GM21825 (cell line): ENCODE results near the gene CUEDC1.
"Not testable (repeated sequence)": the region's sequence is repeated elsewhere in the genome, so short reads cannot be mapped to it uniquely, and the experiment has no call there.

Experiments
- ATAC-seq: cut with Tn5 transposase; IDR thresholded peaks from one replicate; pipeline ENCODE4 v1.9.1; 2021; ENCODE audit warnings: mild to moderate bottlenecking, moderate library complexity; ENCODE audit not compliant: unreplicated experiment

Gene CUEDC1

DNA sequence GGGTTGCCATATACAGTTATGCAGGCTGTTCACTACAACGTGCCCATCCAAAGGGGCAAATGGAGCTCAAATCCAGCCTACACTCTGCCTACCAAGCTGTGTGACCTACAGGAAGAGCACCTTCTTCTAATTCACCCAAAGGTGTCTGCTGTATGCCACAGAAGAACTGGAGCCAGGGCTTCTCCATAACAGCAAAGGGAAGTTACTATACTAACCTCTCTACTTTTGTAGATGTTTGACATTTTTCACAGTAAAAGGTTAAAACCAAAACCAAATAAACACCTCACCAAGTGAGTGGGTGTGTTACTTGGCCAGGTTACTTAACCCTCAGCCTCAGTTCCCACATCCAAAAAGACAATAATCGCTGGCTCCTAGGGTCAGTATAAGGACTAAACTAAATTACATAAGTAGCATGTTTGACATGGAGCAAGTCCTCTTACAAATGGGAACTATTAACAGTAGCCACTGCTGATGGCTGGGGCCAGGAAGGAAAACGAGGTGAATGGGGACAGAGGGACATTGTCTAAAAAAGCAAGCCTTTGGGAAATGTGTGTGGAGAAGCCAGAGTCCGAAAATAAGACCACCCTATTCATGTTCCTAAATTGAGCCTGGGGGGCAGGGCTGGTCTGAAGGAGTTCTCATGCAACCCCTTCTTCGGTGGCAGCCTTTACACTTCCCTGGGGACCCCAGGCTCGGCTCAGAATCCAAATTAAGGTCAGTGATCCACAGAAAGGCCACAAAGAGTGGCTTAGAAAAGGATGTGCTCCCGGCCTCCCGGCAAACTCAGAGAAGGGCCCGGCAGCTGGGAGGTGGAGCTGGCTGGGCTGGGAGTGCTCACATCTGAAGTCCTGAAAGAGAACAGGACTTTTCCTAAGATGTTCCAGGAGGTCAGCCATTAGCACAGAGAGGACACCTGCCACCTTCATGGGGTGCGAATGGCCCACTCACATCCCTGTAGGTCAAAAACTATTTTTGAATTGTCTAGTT is 13.5 kb downstream of the CUEDC1 start:
- ATAC-seq: no peak

DNA sequence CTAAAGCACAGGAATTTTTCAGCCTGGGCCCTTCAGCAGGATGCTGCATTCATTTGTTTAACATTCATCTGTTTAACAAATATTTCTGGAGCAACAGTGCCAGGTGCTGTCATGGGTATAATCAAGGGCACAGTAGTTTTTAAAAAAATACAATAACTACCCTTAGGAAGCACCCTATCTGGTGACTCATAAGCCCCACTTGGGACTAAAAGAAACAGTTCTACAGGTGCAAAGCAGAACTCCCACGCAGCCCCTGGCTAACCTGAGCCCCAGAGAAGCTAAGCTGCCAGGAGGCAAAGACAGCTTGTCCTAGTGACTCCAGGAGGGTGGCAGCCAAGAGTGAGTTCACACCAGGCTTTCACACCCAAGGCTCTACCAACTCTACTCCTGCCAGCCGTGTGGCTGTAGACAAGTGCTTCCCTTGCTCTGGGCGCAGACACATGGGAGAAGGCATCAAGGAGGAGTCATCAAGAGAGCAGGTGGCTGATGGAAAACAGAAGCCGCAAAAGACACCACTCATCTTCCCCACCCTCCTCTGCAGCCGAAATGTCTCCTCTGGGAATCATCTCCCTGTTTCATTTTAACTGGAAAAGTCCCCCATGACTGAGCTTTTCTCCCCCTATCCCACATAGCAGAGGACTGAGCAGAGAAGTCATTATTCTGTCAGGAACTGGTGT is 14.4 kb downstream of the CUEDC1 start:
- ATAC-seq: no peak

DNA sequence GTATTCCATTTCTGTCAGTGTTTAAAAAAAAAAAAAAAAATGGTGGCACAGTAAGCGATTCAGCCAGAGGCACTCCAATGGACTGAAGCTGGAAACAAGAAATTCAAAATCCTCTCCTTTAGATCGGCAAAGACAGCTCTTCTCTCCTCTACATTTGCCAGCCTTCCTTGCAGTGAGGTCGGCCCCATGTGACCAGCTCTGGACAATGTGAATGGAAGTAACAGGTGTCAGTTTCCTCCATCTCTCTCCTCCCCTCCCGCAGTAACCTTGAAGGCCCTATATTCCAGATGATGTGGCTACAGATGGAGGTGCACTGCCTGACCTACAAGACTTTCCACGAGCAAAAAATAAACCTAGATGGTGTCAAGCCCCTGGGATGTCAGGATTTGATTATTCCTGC is 15.0 kb downstream of the CUEDC1 start:
- no peak for ATAC-seq

DNA sequence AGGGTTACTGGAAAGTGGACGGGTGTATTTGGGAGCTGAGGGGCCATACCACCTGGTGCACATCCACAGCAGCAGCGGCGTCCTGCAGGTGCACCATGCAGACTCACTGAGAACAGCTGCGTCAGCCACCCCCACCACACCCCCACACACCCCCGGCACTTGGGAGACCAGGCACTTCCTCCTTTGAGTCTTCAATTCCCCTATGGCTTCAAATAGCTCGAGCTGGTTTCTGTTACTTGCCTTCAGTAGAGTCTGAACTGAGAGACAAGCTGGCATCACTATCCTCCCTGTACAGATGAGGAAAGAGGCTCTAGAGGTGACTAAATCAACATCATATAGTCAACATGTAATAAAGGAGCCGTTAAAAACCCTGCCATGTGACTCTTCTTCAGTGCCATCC is 15.4 kb downstream of the CUEDC1 start:
- ATAC-seq: peak; percentile 75

DNA sequence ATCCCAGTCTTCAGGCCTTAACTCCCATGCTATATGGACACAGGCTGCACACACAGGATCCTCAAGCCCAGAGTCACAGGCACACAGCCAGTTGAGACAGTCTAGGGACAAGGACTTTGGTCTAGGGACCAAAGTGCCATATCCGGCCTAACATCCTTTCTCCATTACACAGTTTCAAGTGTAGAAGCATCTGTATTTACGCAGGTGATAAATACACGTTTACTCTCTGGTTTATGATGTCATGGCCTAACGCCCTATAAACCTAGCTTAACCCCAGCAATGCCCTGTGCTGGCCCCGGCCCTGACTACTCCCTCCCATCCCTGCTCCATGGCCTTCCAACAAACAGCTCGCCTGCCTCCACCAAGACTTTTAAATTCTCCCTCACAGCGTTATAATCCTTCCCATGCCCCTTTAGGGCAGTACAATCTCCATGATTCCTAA is 17.1 kb downstream of the CUEDC1 start:
- no peak for ATAC-seq

DNA sequence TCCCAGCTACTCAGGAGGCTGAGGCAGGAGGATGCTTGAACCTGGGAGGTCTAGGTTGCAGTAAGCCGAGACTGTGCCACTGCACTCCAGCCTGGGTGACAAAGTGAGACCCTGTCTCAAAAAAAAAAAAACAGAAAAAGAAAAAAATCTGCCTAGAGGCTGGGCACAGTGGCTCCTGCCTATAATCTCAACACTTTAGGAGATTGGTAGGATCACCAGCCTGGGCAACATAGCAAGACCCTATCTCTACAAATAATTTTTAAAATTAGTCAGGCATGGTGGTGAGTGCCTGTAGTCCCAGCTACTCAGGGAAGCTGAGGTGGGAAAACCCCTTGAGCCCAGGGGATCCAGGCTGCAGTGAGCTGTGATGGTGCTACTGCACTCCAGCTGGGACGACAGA is 17.7 kb downstream of the CUEDC1 start:
- ATAC-seq: no peak

DNA sequence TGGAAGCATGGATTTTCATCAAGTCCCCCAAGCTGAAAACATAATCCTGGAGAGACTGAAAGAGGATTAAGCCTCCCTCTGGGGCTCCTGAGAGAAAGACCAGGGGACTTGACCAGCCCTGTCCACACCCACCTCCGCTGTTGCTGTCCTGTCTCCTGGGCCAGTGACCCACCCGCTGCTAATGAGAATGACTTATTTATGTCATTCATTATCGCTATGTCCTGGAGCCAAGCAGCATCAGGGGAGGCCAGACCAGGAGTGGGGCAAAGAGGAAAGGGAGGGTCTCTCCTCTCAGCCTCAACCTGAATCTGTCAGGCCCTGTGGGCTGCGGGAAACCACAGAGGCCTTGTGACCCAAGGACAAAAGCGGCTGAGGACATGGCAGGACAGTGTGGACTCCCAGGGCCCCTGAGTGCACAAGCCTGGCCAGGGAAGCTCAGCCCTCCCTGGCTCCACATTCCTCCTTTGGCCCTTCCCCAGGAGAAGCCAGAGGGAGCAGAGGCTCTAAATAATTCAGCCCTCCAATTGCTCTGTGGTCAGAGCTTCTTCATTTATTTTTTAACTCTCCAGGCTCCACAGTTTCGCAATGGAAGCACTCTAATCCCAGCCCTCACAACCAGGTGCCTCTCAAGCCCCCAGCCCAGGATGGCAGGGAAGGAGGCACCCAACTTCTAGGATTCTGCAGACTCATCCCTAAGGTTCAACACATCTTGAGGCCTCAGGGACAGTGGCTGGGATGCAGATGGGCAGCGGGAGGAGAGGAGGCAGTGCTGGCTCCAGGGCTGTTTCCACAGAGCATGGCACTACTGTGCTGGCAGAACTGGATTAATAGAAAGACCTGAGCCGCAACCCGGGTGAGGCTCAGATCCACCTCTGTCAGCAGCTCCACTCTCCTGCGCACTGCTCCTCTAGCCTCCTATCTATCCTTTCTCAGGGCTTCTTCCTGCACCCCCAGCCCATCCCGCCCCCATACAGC is 19.1 kb downstream of the CUEDC1 start:
- no peak for ATAC-seq

DNA sequence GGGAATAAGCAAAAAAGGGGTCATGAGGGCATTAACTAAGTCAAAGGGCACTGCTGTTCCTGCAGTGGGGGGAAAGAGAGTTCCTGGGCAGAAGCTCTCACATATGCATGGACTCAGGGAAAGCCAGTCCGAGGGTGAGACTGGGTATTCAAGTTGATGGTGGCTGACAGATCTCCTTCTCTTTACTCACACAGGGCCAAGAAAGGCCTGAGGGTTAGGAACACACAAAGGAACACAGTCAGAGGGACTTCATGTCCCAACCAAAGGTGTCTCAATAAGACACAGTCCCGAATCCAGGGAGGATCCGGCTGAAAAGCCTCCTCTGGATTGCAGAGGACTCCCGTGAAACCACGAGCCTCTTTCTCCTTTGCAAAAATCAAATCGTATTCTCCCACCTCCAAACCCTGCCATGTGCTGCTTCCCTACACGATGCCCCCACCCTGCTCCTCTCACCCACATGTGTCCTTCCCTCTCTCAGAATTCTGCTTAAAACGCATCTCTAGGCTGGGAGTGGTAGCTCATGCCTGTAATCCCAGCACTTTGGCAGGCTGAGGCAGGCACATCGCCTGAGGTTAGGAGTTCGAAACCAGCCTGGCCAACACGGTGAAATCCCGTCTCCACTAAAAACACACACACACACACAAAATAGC is 23.6 kb downstream of the CUEDC1 start:
- no peak for ATAC-seq

DNA sequence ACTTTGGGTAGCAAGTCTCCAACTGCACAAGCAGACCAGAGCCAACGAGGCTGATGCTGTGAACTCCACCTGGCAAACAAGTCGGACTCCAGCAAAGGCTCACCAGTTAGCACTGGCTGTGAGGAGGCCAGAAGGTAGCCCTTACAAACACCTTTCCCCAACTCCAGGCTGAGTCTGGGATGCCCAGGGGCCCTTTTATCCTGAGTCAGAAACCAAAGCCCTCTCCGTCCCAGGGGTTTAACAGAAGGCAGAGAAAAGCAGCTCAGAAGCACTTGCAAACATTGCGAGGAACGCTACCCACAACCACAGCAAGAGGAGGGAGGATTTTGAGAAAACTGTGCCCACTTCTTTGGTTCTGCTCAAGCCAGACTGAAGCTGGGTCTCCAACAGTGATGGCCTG is 25.0 kb downstream of the CUEDC1 start:
- ATAC-seq: no peak

DNA sequence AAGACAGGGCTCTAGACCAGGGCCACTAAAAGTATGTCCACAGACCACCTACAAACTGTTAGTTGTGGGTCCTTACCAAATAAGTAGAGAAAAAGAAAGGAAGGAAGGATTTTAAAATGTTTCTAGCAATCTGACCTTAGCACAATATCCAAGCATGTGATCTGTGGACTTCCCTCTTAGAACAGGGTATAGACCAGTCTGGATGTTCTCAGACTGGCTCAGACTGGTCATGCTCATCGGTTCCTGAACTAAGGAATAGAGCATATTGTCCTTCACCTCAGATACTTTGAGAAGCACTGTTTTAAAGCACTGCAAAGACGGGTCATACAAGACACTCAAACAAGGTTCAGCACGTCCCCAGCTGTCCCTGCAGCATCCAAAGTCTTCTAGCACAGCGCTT is 25.8 kb downstream of the CUEDC1 start:
- ATAC-seq: no peak

DNA sequence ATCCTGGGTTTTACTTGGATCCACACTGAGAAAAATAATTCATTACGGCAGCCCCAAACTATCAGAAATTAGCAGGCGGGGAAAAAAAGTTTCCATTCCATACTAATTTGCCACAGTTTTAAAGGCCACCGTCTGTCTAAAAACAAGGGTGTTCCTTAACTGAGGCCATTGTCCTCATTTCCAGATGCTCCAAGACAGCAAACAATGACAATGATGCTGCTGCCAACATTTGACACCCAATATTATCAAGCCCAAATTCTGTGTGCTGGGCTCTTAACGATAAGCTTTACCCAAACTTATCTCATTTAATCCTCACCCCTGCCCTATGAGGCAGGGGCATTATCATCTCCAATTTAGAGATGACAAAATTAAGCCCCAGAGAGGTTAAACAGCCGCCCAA is 26.3 kb downstream of the CUEDC1 start:
- ATAC-seq: no peak

DNA sequence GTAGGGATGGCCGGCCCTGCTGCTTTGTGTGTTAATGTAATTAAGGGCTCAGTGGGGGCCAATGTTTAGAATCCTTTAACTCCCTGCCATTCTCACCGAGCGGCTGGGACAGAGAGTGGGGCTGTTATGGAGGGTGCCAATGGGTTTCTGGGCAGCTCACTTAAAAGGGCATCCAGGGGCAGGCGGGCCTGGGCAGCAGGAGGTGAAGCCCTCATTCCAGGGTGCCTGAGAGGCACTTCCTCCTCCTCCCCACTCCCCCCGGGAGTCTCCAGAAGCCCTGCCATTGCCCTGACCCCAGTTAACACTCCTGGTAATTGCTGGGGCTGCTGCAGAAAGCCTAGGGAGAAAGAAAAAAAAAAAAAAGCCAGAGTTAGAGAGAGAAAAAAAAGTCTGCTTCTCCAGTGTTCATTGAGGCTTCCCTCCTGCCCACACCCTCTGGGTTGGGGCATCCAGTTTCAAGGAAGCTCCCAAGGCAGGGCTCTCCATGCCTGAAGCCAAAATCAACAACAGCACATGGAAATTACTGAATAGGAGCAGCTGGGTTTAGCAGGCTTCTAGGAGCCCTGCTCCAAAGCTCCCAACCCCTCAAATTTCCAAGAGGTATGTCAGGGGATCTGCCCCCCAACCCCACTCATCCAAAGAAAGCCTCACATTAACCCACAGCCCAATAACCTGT is 28.0 kb downstream of the CUEDC1 start:
- ATAC-seq: no peak

DNA sequence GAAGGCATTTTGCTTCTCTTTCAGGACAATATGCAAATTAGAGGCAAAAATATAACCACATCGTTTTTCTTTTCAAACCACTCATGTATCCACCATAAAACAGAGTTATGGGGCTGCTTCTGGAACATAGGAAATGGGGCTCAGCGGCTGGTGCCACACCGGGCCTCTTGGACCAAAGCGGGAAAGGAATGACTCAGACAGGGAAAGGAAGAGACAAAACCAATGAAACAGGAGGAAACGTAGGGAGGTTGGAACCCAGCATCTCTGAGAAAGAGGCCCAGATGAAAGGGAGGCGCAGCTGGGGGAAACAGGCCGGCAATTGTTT is 28.5 kb downstream of the CUEDC1 start:
- ATAC-seq: no peak

DNA sequence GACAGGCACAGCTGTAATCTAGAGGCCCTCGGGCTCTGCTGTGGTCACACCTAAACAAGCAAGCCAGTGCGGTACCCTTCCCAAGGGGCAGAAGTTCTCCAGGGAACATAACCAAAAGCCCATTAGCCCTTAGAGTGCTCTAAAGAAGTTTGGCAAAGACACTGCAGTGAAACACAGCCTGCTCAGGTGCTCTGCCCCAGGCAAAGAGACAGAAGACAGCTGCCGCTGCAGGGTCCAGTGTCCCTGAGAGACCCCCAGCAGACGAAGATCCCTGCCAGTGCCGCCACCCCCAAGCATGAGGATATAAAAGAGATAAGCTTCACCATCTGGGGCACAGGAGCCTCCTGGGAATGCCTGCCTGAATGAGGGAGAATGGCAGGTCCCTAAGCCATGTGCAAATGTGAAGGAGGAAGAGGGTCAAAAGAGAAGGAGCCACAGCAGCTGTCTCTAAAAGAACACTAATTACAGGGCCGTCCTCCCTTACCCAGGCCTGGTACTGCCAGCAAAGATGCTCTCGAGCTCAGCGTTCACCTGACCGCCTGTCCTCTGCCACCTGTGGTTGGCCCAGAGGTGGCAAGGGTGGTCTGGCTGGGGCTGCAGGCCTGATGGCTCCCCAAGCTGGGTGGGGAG is 29.7 kb downstream of the CUEDC1 start:
- ATAC-seq: no peak

DNA sequence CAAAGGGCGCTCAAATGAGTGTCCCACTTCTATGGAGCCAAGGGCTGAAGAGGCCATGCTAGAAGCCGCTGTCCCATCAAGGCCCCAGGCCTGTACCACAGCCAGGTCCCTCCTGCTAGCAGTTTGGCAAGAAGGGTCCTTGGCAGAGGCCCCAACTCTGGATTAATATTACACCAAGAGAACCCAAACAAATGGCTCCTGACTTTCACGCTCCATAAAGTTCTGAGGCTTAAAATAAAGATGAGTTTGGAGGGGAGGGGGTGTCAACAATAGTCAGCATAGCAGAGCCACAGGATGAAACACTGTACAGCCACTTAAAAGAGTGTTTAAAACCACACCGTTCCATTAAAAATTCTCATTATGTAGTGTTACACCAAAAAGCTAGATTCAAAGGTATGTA is 30.5 kb downstream of the CUEDC1 start:
- ATAC-seq: no peak

DNA sequence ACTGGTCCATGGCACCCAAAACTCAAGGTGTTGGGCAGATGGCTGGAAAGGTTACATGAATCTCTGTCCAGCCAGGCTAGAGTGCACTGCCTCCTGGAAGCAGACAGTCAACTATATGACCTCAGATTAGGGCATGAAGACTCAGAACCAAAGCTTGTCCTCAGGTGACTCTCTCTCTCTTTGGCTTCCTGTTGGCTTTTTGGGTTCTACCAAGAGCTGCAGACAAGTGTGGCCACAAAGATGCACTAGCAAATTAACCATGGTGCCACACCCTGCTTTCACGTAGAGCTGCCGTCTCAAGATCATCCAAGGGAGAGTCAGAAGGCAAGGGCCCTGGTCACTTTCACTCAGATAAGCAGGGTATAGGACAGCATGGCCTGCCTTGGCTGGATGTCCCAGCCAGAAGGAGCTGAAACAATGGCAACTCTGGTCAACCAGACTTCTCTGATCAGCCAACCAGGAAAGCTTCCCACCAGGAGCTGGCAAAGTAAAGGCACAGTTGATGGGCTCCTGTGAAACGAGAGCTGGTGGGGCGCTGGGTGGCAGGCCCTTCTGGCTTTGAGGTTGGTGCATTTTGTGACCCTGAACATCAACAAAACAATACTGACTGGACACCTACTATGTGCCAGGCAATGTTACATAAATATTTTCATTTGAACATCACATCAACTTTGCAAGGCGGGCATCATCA is 31.9 kb downstream of the CUEDC1 start:
- no peak for ATAC-seq

DNA sequence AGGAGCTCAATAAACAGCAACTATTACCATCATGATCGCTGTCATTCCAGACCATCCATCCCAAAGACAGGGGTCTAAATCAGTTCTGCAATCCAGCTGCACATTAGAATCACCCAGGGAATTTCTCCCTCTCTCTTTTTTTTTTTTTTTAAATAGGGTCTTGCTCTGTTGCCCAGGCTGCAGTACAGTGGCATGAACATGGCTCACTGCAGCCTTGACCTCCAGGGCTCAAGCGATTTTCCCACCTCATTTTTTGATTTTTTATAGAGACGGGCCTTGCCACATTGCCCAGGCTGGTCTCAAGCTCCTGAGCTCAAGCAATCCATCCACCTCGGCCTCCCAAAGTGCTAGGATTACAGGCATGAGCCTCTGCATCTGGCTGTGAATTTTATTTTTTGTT is 32.5 kb downstream of the CUEDC1 start:
- ATAC-seq: not testable (repeated sequence)

DNA sequence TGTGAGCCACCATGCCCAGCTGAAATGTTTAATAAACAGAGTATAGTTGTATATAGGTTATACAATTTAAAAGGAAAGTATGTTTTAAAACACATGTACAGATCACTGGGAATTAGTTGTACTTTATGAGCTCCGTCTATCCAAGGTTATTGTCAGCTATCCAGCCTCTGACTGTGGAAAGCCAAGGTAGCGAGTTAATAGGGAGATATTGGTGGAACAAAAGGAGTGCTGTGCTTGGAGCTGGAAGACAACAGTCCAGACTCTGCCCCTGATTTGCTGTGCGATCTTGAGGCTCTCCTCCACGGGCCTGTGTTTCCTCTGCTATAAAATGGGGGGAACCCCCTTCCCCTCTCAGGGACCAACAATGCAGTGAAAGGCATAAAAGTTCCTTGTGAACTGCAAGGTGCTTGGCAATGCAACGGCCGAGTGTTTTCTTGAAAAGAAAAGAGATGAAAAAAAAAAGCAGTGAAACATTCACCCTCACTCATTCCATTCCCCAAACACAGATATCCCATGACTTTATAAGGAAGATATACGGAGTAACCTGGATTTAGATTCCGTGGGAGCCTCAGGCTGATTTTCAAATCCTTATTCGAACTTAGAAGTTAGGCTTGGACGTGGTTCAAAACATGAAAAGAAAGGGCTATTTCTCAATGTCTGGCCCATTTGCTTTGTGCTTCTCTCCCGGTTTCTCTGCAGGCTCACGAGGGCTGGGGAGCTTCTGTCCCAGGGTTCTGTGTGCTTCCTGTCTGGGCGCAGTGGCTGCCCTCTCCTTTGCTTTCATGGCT is 34.1 kb downstream of the CUEDC1 start:
- no peak for ATAC-seq
